Stimulated activated CD8-positive, alpha-beta memory T cell treated with anti-CD3 and anti-CD28 coated beads, Interleukin-4, amount 100 ng/mL, for 24 hours (primary cell): Measurements from ENCODE around the gene MCC.

Experiments
- DNase-seq: peaks from one replicate; pipeline ENCODE4 v3.0.0-alpha.2; 2020; ENCODE audit warnings: low read depth

The MCC gene

GRCh38 chr5:113271015-113271414 lies 217.2 kb downstream of the MCC start:
- no peak for DNase-seq

GRCh38 chr5:113270086-113270485 lies 218.2 kb downstream of the MCC start:
- no peak for DNase-seq

- no peak for DNase-seq
These were observed 218.9 kb downstream of the MCC start for GRCh38 chr5:113269023-113269997.

GRCh38 chr5:113268232-113268631 lies 220.0 kb downstream of the MCC start:
- no peak for DNase-seq

DNA sequence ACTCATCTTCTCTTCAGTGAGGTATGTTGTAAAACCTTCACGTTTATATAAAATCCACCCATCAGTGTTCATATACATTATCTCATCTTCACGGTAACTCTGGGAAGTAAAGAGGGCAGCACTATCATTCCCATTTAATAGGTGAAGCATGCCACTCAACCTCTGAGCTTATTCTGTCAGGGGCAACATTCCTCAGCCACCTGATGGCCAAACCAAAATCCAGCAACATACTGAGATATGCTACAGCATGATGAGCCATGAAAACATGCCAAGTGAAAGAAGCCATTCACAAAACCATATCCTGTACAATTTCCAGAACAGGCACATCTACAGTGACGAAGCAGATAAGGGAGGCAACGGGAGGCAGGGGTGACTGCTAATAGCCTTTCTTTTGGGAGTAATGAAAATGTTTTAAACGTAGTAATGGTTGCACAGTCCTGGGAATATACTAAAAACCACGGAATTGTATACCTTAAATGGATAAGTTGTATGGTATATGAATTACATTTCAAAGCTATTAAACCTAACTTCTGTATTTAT lies 220.8 kb downstream of the MCC start:
- DNase-seq, result no peak

GRCh38 chr5:113266913-113267227 lies 221.4 kb downstream of the MCC start:
- DNase-seq, result no peak

- DNase-seq, result no peak
These were observed 221.9 kb downstream of the MCC start for GRCh38 chr5:113266227-113266912.

DNA sequence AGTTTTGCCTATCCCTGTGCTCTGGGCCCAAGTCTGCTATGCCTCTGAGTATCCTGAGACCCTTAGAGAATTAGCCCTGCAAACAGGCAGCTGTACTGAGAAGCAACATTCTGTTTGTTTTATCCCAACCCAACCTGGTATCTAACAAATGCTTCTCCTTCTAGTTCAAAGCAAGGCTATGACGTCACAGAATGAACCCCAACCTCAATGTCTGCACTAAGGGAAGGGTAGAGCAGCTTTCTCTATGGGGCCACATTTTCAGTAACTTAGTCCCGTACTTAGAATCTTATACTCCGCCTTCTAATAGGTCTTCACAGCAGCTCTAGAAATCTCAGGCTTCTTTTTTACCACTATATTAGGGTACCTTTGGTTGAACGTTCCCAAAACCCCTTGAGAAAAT lies 223.1 kb downstream of the MCC start:
- no peak for DNase-seq

- DNase-seq, result no peak
These were observed 224.2 kb downstream of the MCC start for GRCh38 chr5:113264046-113264445.

- DNase-seq, result no peak
These were observed 224.7 kb downstream of the MCC start for GRCh38 chr5:113263545-113263944.

DNA sequence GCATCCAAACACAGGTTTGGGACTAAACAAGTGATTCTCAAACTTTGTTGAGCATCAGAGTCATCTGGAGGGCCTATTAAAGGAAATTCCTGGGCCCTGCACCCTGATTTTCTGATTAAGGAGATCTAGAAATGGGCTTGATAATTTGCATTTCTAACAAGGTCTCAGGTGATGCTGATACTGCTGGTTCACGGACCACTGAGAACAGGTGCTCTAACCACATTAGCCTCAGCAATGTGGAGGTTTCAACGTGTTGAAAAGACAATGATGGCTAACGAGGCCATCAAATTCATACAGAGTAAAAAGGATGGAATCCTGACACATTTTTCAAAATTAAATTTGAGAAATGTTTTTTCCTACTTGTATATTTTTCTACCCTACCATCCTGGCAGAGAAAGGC lies 225.6 kb downstream of the MCC start:
- DNase-seq, result no peak

GRCh38 chr5:113259034-113259433 lies 229.2 kb downstream of the MCC start:
- DNase-seq, result no peak

DNA sequence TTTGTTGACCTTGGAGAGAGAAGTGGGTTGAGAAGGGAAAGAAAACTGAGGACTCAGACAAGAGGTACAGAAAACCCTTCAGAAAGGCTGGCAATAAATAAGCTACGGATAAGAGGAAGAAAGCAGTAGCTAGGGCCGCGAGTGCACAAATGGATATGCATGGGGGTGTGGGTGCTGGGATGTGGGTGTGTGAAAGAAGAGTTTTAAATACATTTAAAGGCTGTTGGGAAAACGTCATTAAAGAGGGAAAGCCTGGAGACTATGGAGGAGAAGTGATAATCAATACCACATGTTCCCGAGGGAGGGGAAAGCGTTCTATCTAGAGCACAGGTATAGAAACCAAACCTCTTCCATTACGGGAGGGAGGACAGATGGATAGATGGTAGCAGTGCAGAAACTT lies 230.7 kb downstream of the MCC start:
- no peak for DNase-seq

GRCh38 chr5:113256671-113257452 lies 231.4 kb downstream of the MCC start:
- no peak for DNase-seq

GRCh38 chr5:113255579-113256386 lies 232.5 kb downstream of the MCC start:
- no peak for DNase-seq

DNA sequence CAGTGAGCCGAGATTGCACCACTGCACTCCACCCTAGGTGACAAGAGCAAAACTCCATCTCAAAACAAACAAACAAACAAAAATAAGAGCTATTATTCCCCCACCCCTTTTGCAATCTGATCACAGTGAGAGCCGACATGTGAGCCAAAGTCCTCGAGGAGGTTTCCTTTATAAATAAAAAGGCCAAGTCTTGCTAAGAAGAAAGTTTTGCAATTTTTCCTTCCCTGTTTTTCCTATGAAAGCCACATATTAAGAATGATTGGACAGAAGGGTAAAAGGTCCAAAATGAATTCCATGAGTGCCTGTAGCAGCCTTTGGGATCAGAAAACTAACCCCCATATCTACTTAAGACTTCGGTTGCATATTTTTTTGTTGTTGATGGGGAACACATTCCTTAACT lies 233.1 kb downstream of the MCC start:
- DNase-seq, result no peak

DNA sequence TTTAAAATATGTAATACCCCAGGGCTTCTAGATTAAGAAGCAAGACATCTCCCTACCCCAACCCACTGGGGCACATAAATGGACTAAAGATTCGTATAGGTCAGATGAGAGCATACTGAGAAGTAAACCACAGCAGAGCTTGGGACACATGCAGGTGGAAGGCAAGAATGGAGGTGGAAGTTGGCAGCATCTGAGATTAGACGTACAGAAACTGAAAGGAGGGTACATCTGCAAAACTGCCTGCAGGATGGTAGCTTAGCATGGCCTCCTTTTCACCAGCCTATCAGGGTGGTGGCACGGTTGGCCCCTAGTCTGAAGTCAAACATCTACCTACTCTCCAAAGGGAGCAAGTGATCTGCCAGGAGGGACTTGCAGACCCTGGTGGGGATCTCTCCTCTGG lies 235.2 kb downstream of the MCC start:
- no peak for DNase-seq

DNA sequence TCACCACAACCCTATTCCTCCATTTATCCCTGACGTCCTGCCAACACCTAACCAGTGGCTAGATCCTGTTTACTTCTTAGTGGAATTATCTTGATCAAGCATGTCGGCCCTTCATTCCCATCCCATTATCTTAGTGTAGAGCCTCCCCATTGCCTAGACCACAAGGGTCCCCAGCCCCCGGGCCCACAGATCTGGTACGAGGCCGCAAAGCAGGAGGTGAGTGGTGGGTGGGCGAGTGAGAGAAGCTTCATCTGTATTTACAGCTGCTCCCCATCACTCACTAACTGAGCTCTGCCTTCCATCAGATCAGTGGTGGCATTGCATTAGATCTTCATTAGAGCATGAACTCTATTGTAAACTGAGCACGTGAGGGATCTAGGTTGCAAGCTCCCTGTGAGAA lies 236.2 kb downstream of the MCC start:
- no peak for DNase-seq

DNA sequence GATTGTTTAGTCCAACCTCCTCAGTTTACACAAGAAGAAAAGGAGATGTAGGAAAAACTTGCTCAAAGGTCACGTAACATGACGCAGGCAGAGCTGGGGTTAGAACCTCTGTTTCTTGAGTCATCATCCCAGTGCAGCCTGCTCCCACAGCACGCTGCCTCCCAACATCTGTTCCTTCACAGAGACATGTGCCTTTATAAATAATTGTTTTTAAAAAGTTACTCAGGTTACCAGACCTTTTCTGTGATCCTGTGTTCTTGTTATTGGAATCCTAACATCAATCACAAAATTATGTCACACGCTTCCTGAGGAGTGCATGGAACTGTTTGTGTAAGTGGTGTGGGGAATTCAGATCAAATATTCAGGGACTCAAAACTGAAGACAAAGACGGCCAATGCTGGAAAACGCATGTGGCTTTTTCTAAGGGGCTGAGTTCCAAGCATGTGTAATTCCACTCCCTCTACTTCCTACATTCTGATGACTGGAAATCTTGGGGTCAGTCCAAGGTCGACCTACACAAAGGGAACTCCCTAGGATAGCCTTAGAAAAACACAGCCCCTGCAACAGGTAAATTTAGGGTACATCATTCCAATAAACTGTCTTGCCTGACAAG lies 237.8 kb downstream of the MCC start:
- DNase-seq, result no peak

GRCh38 chr5:113249206-113249605 lies 239.0 kb downstream of the MCC start:
- DNase-seq, result no peak

GRCh38 chr5:113246361-113246870 lies 241.8 kb downstream of the MCC start:
- DNase-seq, result no peak
